Activated CD4-positive, alpha-beta T cell treated with anti-CD3 and anti-CD28 coated beads for 48 hours (primary cell): Measurements from ENCODE around the gene TGFA.

Experiments used
- DNase-seq: peaks from one replicate; pipeline ENCODE4 v3.0.0-alpha.2; 2020

Gene TGFA

GRCh38 chr2:70523672-70523995, 30.0 kb downstream of the TGFA start:
- no peak for DNase-seq

GRCh38 chr2:70522627-70523026, 31.0 kb downstream of the TGFA start:
- no peak for DNase-seq

- DNase-seq: no peak
These were observed 32.8 kb downstream of the TGFA start for GRCh38 chr2:70520825-70521224.

GRCh38 chr2:70519453-70519852, 34.2 kb downstream of the TGFA start:
- no peak for DNase-seq

GRCh38 chr2:70518557-70518956, 35.1 kb downstream of the TGFA start:
- no peak for DNase-seq

- DNase-seq: no peak
These were observed 35.8 kb downstream of the TGFA start for GRCh38 chr2:70517804-70518203.

GRCh38 chr2:70516596-70516995, 37.0 kb downstream of the TGFA start:
- DNase-seq: peak; percentile 16

GRCh38 chr2:70515938-70516337, 37.7 kb downstream of the TGFA start:
- no peak for DNase-seq

- no peak for DNase-seq
These were observed 39.0 kb downstream of the TGFA start for GRCh38 chr2:70514612-70515055.

- no peak for DNase-seq
These were observed 39.9 kb downstream of the TGFA start for GRCh38 chr2:70513738-70514137.

- DNase-seq: no peak
These were observed 41.5 kb downstream of the TGFA start for GRCh38 chr2:70511971-70512729.

- DNase-seq: no peak
These were observed 43.3 kb downstream of the TGFA start for GRCh38 chr2:70510313-70510712.

- DNase-seq: no peak
These were observed 44.1 kb downstream of the TGFA start for GRCh38 chr2:70509565-70509964.

- no peak for DNase-seq
These were observed 44.7 kb downstream of the TGFA start for GRCh38 chr2:70508711-70509462.

- no peak for DNase-seq
These were observed 47.8 kb downstream of the TGFA start for GRCh38 chr2:70505613-70506391.

GRCh38 chr2:70504750-70505149, 48.9 kb downstream of the TGFA start:
- no peak for DNase-seq

GRCh38 chr2:70503896-70504295, 49.7 kb downstream of the TGFA start:
- DNase-seq: no peak

GRCh38 chr2:70501728-70502127, 51.9 kb downstream of the TGFA start:
- DNase-seq: no peak

GRCh38 chr2:70501215-70501614, 52.4 kb downstream of the TGFA start:
- DNase-seq: no peak

GRCh38 chr2:70499253-70499652, 54.4 kb downstream of the TGFA start:
- no peak for DNase-seq

- no peak for DNase-seq
These were observed 55.1 kb downstream of the TGFA start for GRCh38 chr2:70498528-70498927.

- no peak for DNase-seq
These were observed 55.6 kb downstream of the TGFA start for GRCh38 chr2:70498054-70498453.

GRCh38 chr2:70496819-70497218, 56.8 kb downstream of the TGFA start:
- DNase-seq: no peak
